HG03558 (cell line): Measurements from ENCODE around the gene KIF2C.
"Not testable (repeated sequence)": the region's sequence is repeated elsewhere in the genome, so short reads cannot be mapped to it uniquely, and the experiment has no call there.

Experiments
- ATAC-seq: cut with Tn5 transposase; IDR thresholded peaks from one replicate; pipeline ENCODE4 v1.9.1; 2021; ENCODE audit warnings: moderate number of reproducible peaks; ENCODE audit not compliant: unreplicated experiment; ENCODE audit errors: extremely low read depth

KIF2C gene

GRCh38 chr1:44739307-44740178, at the start of gene KIF2C:
KIF2C (plus strand) TSS chr1:44739837; CDS start chr1:44739933, 96 bp downstream.
- peak; percentile 67 for ATAC-seq

DNA sequence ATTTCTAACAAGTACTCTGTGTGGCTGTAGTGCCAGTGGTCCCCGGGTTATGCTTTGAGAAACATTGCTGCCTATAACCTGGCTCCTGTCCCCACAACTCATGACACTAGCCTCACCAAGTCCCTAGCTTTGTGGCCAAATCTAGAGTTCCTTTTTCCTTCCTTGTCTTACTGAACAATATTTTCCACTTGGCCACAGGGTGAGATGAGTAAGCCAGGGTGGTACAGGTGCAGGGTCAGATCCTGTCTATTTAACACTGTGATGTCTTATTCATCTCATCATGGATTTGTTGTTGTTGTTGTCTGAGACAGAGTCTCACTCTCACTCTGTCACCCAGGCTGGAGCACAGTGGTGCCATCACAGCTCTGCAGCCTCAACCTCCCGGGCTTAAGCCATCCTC, 46.5 kb upstream of the KIF2C start:
- ATAC-seq: no peak

- no peak for ATAC-seq
These were observed 45.7 kb upstream of the KIF2C start for GRCh38 chr1:44693900-44694299.

DNA sequence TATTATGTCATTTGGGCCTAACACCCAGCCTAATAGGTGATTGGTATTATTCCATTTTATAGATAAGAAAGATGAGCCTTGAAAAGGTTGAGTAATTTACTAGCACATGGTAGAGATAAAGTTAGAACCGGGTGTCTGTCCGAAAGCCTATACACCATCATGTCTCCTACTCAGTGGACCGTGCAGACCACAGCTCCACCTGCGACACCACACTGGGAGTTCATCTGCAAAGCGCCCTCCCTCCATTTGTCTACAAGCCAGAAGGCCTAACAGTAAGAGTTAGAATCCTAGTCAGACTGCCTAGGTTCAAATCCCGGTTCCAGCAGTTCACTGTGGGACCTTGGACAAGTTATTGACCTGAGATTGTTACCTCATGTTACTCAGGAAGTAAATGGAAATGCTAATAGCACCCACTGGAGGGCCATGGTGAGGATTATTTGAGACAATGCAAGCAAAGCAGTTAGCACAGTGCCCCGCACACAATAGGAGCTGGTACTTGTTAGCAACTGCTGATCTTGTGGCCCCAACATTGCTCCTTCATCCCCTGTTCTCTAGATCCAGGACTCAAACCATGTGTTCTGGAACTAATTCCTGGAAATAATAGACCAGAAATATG, 44.7 kb upstream of the KIF2C start:
- no peak for ATAC-seq

DNA sequence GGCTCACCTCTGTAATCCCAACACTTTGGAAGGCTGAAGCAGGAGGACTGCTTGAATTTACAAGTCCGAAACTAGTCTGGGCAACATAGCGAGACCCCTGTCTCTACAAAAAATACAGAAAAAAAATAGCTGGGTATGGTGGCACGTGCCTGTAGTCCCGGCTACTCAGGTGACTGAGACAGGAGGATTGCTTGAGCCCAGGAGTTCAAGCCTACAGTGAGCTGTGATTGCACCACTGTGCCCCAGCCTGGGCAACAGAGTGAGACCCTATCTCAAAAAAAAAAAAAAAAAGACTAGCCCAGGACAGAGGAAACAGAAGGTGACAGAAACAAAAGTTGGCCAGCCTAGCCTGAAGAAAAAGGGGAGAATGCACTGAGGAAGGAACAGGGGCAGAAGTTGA, 44.0 kb upstream of the KIF2C start:
- no peak for ATAC-seq

DNA sequence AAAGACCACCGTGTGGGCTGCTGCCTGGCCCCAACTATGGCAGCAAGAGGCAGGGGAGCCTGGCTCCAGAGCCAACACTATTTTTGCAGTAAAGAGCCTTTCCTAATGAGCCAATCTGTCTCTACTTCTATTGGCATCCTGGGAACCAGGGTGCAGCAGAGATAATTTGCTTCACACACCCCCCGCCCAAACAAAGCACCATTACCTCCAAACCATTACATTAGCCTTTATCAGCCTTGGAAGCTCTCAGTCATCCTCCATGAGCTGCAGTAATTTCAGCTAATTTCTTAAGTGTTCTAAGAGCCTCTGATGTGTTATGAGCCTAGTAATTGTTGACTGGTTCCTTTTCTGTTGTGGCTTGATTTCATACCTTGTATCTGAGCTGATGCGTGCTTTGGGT, 43.5 kb upstream of the KIF2C start:
- no peak for ATAC-seq

- no peak for ATAC-seq
These were observed 42.8 kb upstream of the KIF2C start for GRCh38 chr1:44696789-44697345.

DNA sequence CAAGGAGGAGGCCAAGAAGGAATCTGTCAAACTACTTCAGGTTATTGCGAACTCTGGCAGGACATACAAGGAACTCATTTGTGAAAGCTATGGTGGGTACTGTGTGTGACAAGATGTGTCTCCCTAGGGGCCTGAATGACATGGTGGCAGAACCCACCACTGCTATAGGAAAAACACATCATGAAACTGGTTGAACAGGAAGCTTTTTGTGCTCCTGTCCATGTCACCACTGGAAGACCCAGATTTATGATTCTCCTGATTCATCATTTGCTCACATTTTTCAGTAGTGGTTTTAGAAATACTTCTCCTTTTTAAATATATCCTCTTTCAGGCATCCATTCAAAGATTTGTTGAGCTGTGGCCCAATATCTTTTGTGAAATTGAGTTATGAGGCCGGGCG, 41.5 kb upstream of the KIF2C start:
- no peak for ATAC-seq

DNA sequence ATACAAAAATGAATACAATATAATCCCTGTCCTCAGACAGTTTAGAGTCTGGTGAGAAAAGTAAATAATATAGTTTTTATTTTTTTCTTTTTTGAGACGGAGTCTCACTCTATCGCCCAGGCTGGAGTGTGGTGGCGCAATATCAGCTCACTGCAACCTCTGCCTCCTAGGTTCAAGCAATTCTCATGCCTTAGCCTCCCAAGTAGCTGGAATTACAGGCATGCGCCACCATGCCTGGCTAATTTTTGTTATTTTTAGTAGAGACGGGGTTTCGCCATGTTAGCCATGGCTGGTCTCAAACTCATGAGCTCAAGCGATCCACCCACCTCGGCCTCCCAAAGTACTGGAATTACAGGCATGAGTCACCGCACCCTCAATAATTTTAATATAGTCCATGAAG, 40.3 kb upstream of the KIF2C start:
- not testable (repeated sequence) for ATAC-seq

- no peak for ATAC-seq
These were observed 39.1 kb upstream of the KIF2C start for GRCh38 chr1:44700573-44700972.

DNA sequence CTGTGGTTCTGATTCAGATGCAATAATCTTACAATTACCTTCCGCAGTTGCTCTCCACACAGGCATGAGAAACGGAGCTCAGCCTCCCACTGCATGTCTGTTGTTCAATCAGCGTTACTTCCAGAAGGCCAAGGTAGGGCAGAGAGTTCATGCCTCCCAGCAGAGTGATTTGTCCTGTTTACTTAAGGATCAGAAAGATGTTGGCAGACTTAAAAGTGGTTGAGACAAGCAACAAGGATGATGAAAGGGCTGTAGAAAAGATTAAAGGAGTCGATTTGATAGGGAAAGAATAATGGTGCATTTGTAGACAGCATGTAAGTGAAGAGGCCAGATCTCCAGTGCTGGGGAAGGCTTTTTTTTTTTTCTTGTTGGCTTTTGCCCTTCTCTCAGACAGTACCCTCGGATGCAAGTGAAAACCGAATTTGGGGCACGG, 38.5 kb upstream of the KIF2C start:
- no peak for ATAC-seq

DNA sequence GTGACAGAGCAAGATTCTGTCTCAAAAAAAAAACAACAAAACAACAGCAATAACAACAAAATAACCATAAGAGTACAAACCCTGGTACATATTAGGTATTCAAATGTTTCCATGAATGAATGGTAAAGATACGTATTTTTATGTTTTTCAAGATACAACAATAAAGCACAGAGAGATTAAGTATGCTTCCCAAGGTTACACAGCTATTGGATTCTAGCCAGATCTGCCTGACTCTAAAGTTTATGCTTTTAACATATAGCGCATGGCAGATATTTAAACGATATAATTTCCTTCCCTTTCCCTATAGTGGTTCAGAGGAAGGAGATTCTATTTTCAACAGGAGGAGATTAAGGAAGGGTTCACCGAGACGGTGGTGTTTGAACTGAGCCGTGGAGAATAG, 34.2 kb upstream of the KIF2C start:
- ATAC-seq: no peak

DNA sequence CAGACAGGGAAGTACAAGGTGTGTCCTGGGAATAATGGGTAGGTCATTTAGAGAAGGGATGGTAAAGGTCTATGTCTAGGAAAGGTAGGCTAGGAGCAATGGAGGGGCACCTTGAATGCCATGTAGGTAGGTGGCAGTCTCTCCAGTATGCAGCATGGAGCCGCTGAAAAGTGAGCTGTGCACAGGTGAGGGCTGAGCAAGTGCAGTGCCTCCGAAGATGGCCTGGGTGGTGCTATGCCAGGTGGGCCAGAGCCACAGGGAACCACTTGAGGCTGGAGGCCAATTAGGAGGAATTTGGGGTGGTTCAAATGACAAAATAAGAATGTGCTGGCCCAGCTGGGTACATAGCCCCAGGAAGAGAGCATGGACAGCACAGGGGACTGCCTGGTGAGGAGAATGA, 33.7 kb upstream of the KIF2C start:
- no peak for ATAC-seq

- ATAC-seq: no peak
These were observed 32.3 kb upstream of the KIF2C start for GRCh38 chr1:44707112-44707881.

GRCh38 chr1:44707959-44708831, 31.4 kb upstream of the KIF2C start:
- no peak for ATAC-seq

GRCh38 chr1:44713321-44713781, 26.3 kb upstream of the KIF2C start:
- no peak for ATAC-seq

- ATAC-seq: no peak
These were observed 25.1 kb upstream of the KIF2C start for GRCh38 chr1:44714532-44714931.

- ATAC-seq: no peak
These were observed 24.6 kb upstream of the KIF2C start for GRCh38 chr1:44714944-44715571.

GRCh38 chr1:44717156-44717555, 22.5 kb upstream of the KIF2C start:
- no peak for ATAC-seq
